Measurements from ENCODE around the gene NGDN.

The NGDN gene

DNA sequence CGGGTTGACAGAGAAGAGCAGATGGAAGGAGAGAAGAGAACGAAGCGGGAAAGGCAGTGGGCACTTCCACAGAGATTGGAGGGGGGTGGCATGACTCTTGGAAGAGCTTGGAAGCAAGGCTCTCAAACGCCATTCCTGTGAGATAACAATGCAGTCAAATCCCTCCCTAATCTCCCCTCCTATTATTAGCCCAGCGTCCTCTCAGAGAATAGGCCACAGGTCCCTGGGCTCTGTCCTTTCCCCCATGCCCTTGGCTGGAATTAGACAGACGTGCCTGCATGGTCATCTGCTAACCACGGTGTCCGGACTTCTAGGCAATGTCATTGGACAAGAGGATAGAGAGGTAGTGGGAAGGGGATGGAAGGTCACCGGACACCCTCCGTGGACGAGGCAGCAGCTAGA is 26.1 kb upstream of the NGDN start:
- Histone ChIP-seq H3K9me3 (ENCODE audit: control insufficient read depth, insufficient read depth, low read depth, low read length) (no peaks in the 10 kb centered on the region), H3K36me3 (ENCODE audit: control insufficient read depth in 2 of 2, insufficient read depth in 1 of 2, low read length in 2 of 2) (no peaks in the 10 kb centered on the region), H3K4me1 (ENCODE audit: control insufficient read depth, insufficient read depth, low read length) (no peaks in the 10 kb centered on the region), H3K27ac (ENCODE audit: extremely low read depth, low read depth, low read length) (no peak overlapping the region), H3K4me3 (ENCODE audit: low read depth, low read length) (no peak overlapping the region)
- CTCF ChIA-PET: no interaction called here
- POLR2A ChIA-PET: interaction anchor here (1.1 kb wide), 1 partner anchor 28 kb away, joined by 5 read pairs; no protein-coding TSS in a partner anchor
- TF ChIP-seq SP3 (tag by site-specific recombination; IDR thresholded peaks at IDR 0.05): no peak
- TF ChIP-seq, protein P1, sequence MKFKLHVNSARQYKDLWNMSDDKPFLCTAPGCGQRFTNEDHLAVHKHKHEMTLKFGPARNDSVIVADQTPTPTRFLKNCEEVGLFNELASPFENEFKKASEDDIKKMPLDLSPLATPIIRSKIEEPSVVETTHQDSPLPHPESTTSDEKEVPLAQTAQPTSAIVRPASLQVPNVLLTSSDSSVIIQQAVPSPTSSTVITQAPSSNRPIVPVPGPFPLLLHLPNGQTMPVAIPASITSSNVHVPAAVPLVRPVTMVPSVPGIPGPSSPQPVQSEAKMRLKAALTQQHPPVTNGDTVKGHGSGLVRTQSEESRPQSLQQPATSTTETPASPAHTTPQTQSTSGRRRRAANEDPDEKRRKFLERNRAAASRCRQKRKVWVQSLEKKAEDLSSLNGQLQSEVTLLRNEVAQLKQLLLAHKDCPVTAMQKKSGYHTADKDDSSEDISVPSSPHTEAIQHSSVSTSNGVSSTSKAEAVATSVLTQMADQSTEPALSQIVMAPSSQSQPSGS (tag by site-specific recombination; IDR thresholded peaks at IDR 0.05; ENCODE audit: low read depth): no peak
- peak; percentile 80 for TF ChIP-seq ZNF341 (tag by site-specific recombination; IDR thresholded peaks at IDR 0.05; ENCODE audit: low read depth)
- no peak for TF ChIP-seq PBX3 (CRISPR knock-in tag; IDR thresholded peaks at IDR 0.05)

- no peak overlapping the region for H3K4me3 ChIP-seq (ENCODE audit: low read depth, low read length)
- H3K9me3 ChIP-seq (ENCODE audit: control insufficient read depth, insufficient read depth, low read depth, low read length): no peaks in the 10 kb centered on the region
- CTCF ChIA-PET: no interaction called here
- H3K36me3 ChIP-seq (ENCODE audit: control insufficient read depth in 2 of 2, insufficient read depth in 1 of 2, low read length in 2 of 2): no peaks in the 10 kb centered on the region
- no peaks in the 10 kb centered on the region for H3K4me1 ChIP-seq (ENCODE audit: control insufficient read depth, insufficient read depth, low read length)
- no peak for TF ChIP-seq ZNF324 (tag by site-specific recombination; IDR thresholded peaks at IDR 0.05)
- POLR2A ChIA-PET: no interaction called here
- no peak overlapping the region for H3K27ac ChIP-seq (ENCODE audit: extremely low read depth, low read depth, low read length)
These were observed 25.6 kb upstream of the NGDN start for GRCh38 chr14:23443881-23444280.

- ChIA-PET CTCF (no interaction called here), POLR2A (no interaction called here)
- TF ChIP-seq, protein P2, sequence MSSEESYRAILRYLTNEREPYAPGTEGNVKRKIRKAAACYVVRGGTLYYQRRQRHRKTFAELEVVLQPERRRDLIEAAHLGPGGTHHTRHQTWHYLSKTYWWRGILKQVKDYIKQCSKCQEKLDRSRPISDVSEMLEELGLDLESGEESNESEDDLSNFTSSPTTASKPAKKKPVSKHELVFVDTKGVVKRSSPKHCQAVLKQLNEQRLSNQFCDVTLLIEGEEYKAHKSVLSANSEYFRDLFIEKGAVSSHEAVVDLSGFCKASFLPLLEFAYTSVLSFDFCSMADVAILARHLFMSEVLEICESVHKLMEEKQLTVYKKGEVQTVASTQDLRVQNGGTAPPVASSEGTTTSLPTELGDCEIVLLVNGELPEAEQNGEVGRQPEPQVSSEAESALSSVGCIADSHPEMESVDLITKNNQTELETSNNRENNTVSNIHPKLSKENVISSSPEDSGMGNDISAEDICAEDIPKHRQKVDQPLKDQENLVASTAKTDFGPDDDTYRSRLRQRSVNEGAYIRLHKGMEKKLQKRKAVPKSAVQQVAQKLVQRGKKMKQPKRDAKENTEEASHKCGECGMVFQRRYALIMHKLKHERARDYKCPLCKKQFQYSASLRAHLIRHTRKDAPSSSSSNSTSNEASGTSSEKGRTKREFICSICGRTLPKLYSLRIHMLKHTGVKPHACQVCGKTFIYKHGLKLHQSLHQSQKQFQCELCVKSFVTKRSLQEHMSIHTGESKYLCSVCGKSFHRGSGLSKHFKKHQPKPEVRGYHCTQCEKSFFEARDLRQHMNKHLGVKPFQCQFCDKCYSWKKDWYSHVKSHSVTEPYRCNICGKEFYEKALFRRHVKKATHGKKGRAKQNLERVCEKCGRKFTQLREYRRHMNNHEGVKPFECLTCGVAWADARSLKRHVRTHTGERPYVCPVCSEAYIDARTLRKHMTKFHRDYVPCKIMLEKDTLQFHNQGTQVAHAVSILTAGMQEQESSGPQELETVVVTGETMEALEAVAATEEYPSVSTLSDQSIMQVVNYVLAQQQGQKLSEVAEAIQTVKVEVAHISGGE (tag by site-specific recombination; conservative IDR thresholded peaks at IDR 0.05; ENCODE audit: low read depth): no peak
- no peak for TF ChIP-seq ZNF610 (tag by site-specific recombination; IDR thresholded peaks at IDR 0.05; ENCODE audit: borderline replicate concordance)
- TF ChIP-seq ZNF366 (tag by site-specific recombination; conservative IDR thresholded peaks at IDR 0.05): no peak
- no peak for TF ChIP-seq ZNF394 (tag by site-specific recombination; IDR thresholded peaks at IDR 0.05; ENCODE audit: borderline replicate concordance)
- TF ChIP-seq HOXC10 (CRISPR knock-in tag; IDR thresholded peaks at IDR 0.05): no peak
- TF ChIP-seq ZNF2 (tag by site-specific recombination; IDR thresholded peaks at IDR 0.05): no peak
- TF ChIP-seq, protein P3, sequence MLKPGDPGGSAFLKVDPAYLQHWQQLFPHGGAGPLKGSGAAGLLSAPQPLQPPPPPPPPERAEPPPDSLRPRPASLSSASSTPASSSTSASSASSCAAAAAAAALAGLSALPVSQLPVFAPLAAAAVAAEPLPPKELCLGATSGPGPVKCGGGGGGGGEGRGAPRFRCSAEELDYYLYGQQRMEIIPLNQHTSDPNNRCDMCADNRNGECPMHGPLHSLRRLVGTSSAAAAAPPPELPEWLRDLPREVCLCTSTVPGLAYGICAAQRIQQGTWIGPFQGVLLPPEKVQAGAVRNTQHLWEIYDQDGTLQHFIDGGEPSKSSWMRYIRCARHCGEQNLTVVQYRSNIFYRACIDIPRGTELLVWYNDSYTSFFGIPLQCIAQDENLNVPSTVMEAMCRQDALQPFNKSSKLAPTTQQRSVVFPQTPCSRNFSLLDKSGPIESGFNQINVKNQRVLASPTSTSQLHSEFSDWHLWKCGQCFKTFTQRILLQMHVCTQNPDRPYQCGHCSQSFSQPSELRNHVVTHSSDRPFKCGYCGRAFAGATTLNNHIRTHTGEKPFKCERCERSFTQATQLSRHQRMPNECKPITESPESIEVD (tag by site-specific recombination; IDR thresholded peaks at IDR 0.05): no peak
- TF ChIP-seq ZNF214 (tag by site-specific recombination; IDR thresholded peaks at IDR 0.05; ENCODE audit: borderline replicate concordance): no peak
- no peak for TF ChIP-seq PBX3 (CRISPR knock-in tag; IDR thresholded peaks at IDR 0.05)
- TF ChIP-seq ZNF146 (tag by site-specific recombination; IDR thresholded peaks at IDR 0.05): no peak
- TF ChIP-seq, protein P4, sequence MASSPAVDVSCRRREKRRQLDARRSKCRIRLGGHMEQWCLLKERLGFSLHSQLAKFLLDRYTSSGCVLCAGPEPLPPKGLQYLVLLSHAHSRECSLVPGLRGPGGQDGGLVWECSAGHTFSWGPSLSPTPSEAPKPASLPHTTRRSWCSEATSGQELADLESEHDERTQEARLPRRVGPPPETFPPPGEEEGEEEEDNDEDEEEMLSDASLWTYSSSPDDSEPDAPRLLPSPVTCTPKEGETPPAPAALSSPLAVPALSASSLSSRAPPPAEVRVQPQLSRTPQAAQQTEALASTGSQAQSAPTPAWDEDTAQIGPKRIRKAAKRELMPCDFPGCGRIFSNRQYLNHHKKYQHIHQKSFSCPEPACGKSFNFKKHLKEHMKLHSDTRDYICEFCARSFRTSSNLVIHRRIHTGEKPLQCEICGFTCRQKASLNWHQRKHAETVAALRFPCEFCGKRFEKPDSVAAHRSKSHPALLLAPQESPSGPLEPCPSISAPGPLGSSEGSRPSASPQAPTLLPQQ (tag by site-specific recombination; IDR thresholded peaks at IDR 0.05): no peak
- TF ChIP-seq, protein P5, sequence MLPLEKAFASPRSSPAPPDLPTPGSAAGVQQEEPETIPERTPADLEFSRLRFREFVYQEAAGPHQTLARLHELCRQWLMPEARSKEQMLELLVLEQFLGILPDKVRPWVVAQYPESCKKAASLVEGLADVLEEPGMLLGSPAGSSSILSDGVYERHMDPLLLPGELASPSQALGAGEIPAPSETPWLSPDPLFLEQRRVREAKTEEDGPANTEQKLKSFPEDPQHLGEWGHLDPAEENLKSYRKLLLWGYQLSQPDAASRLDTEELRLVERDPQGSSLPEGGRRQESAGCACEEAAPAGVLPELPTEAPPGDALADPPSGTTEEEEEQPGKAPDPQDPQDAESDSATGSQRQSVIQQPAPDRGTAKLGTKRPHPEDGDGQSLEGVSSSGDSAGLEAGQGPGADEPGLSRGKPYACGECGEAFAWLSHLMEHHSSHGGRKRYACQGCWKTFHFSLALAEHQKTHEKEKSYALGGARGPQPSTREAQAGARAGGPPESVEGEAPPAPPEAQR (tag by site-specific recombination; IDR thresholded peaks at IDR 0.05): no peak
- TF ChIP-seq OSR2 (tag by site-specific recombination; IDR thresholded peaks at IDR 0.05): no peak
- TF ChIP-seq RBAK (tag by site-specific recombination; IDR thresholded peaks at IDR 0.05): no peak
- TF ChIP-seq ZFP37 (tag by site-specific recombination; IDR thresholded peaks at IDR 0.05): no peak
- Histone ChIP-seq H3K36me3 (ENCODE audit: control insufficient read depth in 2 of 2, insufficient read depth in 1 of 2, low read length in 2 of 2) (no peaks in the 10 kb centered on the region), H3K4me1 (ENCODE audit: control insufficient read depth, insufficient read depth, low read length) (no peaks in the 10 kb centered on the region), H3K27ac (ENCODE audit: extremely low read depth, low read depth, low read length) (no peak overlapping the region), H3K9me3 (ENCODE audit: control insufficient read depth, insufficient read depth, low read depth, low read length) (no peaks in the 10 kb centered on the region), H3K4me3 (ENCODE audit: low read depth, low read length) (no peak overlapping the region)
These were observed 25.2 kb upstream of the NGDN start for GRCh38 chr14:23444314-23444713.
